ENCODE measurements around the gene NAT16.

GRCh38 chr7:101175664-101176063, 4.4 kb downstream of the NAT16 start:
- TF ChIP-seq CTCF (IDR thresholded peaks at IDR 0.05) (no peak), POLR2A (IDR thresholded peaks at IDR 0.05) (no peak)
